ENCODE results near the gene ANK2.

Gene ANK2

GRCh38 chr4:113006632-113007031 lies 42.8 kb upstream of the ANK2 start:
- TF ChIP-seq EZH2 (IDR thresholded peaks at IDR 0.05; ENCODE audit: borderline replicate concordance, low read length) (no peak), CTCF (IDR thresholded peaks at IDR 0.05; ENCODE audit: low read length) (no peak)
- Histone ChIP-seq H3K4me3 (ENCODE audit: low read depth, low read length, poor library complexity, severe bottlenecking) (no peak overlapping the region), H3K9ac (ENCODE audit: low read length) (no peak overlapping the region), H3F3A (ENCODE audit: insufficient read depth, low read length) (no peaks in the 10 kb centered on the region), H2AFZ (ENCODE audit: low read length) (no peak overlapping the region), H3K4me2 (ENCODE audit: low read length) (no peak overlapping the region), H3K36me3 (ENCODE audit: insufficient read depth, low read length) (no peaks in the 10 kb centered on the region), H4K20me1 (ENCODE audit: insufficient read depth, low read length) (no peaks in the 10 kb centered on the region), H3K4me1 (ENCODE audit: insufficient read depth, low read length, severe bottlenecking) (no peaks in the 10 kb centered on the region), H3K27ac (ENCODE audit: low read depth, low read length, poor library complexity, severe bottlenecking) (no peak overlapping the region), H3K79me2 (ENCODE audit: insufficient read depth, low read length) (no peaks in the 10 kb centered on the region), H3K27me3 (ENCODE audit: insufficient read depth, low read length) (no peaks in the 10 kb centered on the region), H3K9me3 (ENCODE audit: low read length) (no peaks in the 10 kb centered on the region), H3K9me2 (ENCODE audit: low read depth, low read length) (no peaks in the 10 kb centered on the region)

GRCh38 chr4:113007151-113007550 lies 42.3 kb upstream of the ANK2 start:
- Histone ChIP-seq H3K4me2 (ENCODE audit: low read length) (no peak overlapping the region), H3K9me2 (ENCODE audit: low read depth, low read length) (no peaks in the 10 kb centered on the region), H3K36me3 (ENCODE audit: insufficient read depth, low read length) (no peaks in the 10 kb centered on the region), H3K27ac (ENCODE audit: low read depth, low read length, poor library complexity, severe bottlenecking) (no peak overlapping the region), H2AFZ (ENCODE audit: low read length) (no peak overlapping the region), H3K27me3 (ENCODE audit: insufficient read depth, low read length) (no peaks in the 10 kb centered on the region), H3K9me3 (ENCODE audit: low read length) (no peaks in the 10 kb centered on the region), H3K4me1 (ENCODE audit: insufficient read depth, low read length, severe bottlenecking) (no peaks in the 10 kb centered on the region), H3K9ac (ENCODE audit: low read length) (no peak overlapping the region), H3K4me3 (ENCODE audit: low read depth, low read length, poor library complexity, severe bottlenecking) (no peak overlapping the region), H3K79me2 (ENCODE audit: insufficient read depth, low read length) (no peaks in the 10 kb centered on the region), H3F3A (ENCODE audit: insufficient read depth, low read length) (no peaks in the 10 kb centered on the region), H4K20me1 (ENCODE audit: insufficient read depth, low read length) (no peaks in the 10 kb centered on the region)
- TF ChIP-seq CTCF (IDR thresholded peaks at IDR 0.05; ENCODE audit: low read length) (no peak), EZH2 (IDR thresholded peaks at IDR 0.05; ENCODE audit: borderline replicate concordance, low read length) (no peak)

GRCh38 chr4:113008135-113008534 lies 41.3 kb upstream of the ANK2 start:
- H3K36me3 ChIP-seq (ENCODE audit: insufficient read depth, low read length) = no peaks in the 10 kb centered on the region
- no peak overlapping the region for H3K27ac ChIP-seq (ENCODE audit: low read depth, low read length, poor library complexity, severe bottlenecking)
- H3K9me3 ChIP-seq (ENCODE audit: low read length) = no peaks in the 10 kb centered on the region

More at GRCh38 chr4:113008135-113008534, 41.3 kb upstream of the ANK2 start:
- Histone ChIP-seq H3K9me2 (ENCODE audit: low read depth, low read length) (no peaks in the 10 kb centered on the region), H4K20me1 (ENCODE audit: insufficient read depth, low read length) (no peaks in the 10 kb centered on the region), H3K4me3 (ENCODE audit: low read depth, low read length, poor library complexity, severe bottlenecking) (no peak overlapping the region), H3K27me3 (ENCODE audit: insufficient read depth, low read length) (no peaks in the 10 kb centered on the region), H3K79me2 (ENCODE audit: insufficient read depth, low read length) (no peaks in the 10 kb centered on the region), H2AFZ (ENCODE audit: low read length) (no peak overlapping the region), H3K4me1 (ENCODE audit: insufficient read depth, low read length, severe bottlenecking) (no peaks in the 10 kb centered on the region), H3F3A (ENCODE audit: insufficient read depth, low read length) (no peaks in the 10 kb centered on the region), H3K9ac (ENCODE audit: low read length) (no peak overlapping the region), H3K4me2 (ENCODE audit: low read length) (no peak overlapping the region)
- TF ChIP-seq CTCF (IDR thresholded peaks at IDR 0.05; ENCODE audit: low read length) (no peak), EZH2 (IDR thresholded peaks at IDR 0.05; ENCODE audit: borderline replicate concordance, low read length) (no peak)

Data from OCI-LY1 (cell line).